Osteoblast (primary cell): Measurements from ENCODE around the gene DGKZ. TPM values are rescaled to one million over a fixed set of nuclear protein-coding genes. Genes with fewer than 3 reads are reported as not detected.

Source experiments
- DNase-seq: peaks from one replicate; pipeline ENCODE4 v3.0.0; 2011; ENCODE audit warnings: low spot score, mixed read lengths; ENCODE audit not compliant: insufficient read length; ENCODE audit errors: missing footprints
- H2AFZ ChIP-seq: 2 replicates; pipeline ENCODE4 v1.6.0; 2011; ENCODE audit warnings: mild to moderate bottlenecking, low read length
- H3K27ac ChIP-seq: 2 replicates; pipeline ENCODE4 v1.5.1; 2011; ENCODE audit warnings: mild to moderate bottlenecking, low read depth, low read length, moderate library complexity
- H3K27me3 ChIP-seq: 2 replicates; pipeline ENCODE4 v1.6.0; 2012; ENCODE audit warnings: mild to moderate bottlenecking, control low read depth, inconsistent platforms, low read length, moderate library complexity; ENCODE audit not compliant: insufficient read depth
- H3K36me3 ChIP-seq: 2 replicates; pipeline ENCODE4 v1.5.1; 2011; ENCODE audit warnings: mild to moderate bottlenecking, low read length, control low read depth, moderate library complexity; ENCODE audit not compliant: insufficient read depth
- H3K4me1 ChIP-seq: 2 replicates; pipeline ENCODE4 v1.5.1; 2011; ENCODE audit warnings: mild to moderate bottlenecking, low read length, control low read depth, moderate library complexity; ENCODE audit not compliant: insufficient read depth
- H3K4me2 ChIP-seq: 2 replicates; pipeline ENCODE4 v1.6.0; 2011; ENCODE audit warnings: mild to moderate bottlenecking, low read length; ENCODE audit not compliant: insufficient read depth
- H3K4me3 ChIP-seq: fragments of 200-600 bp; sonication (generic); 3 replicates; pipeline ENCODE4 v1.5.1; 2012; ENCODE audit warnings: mild to moderate bottlenecking, low read length, inconsistent platforms; ENCODE audit not compliant: insufficient read depth
- H3K79me2 ChIP-seq: 2 replicates; pipeline ENCODE4 v1.6.0; 2012; ENCODE audit warnings: mild to moderate bottlenecking, low read length, control low read depth, inconsistent platforms; ENCODE audit not compliant: insufficient read depth
- H3K9me3 ChIP-seq: 2 replicates; pipeline ENCODE4 v1.5.1; 2011; ENCODE audit warnings: low read depth, low read length, control low read depth
- H4K20me1 ChIP-seq: 2 replicates; pipeline ENCODE4 v1.6.0; 2012; ENCODE audit warnings: mild to moderate bottlenecking, low read length, control low read depth; ENCODE audit not compliant: insufficient read depth
- total RNA-seq: library from RNA; depleted of rRNA; stranded (reverse); fragments of >200 nt; gene quantifications from 2 replicates; pipeline ENCODE4 v1.2.3, GENCODE V29; 2012
- TF ChIP-seq, protein P1 (sequence below): IDR thresholded peaks from 2 replicates; pipeline ENCODE4 v1.5.1; 2011; ENCODE audit warnings: mild to moderate bottlenecking, low read depth, low read length, moderate library complexity; ENCODE audit errors: extremely low read depth

DGKZ gene
- total RNA-seq, 1 donor, result 52.5 TPM

DNA sequence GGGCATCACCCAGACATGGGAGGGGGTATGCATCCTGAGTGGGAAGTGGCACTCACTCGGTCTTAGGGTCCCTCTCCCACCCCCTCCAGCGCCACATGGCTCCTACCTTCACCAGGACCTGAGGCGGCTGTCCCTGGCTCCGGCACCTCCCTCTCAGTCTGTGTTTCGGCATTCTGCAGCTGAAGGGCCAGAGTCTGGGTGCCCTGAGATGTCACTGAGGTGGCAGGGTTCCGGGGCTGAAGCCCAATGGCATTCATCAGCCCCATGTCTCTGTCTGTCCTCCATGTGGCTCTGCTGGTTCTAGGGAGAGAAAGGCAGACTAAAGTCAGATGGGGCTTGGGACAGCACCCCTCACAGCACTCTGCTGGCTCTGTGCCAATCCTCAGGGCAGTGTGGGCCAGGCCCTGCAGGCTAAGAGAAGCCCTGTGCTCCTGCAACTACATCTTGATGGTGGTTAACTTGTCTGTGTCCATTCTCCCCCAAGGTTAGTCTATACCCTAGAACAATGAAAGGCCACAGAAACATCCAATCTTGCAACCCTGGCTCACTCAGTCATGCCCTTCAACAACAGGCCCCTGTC is 61.2 kb downstream of the DGKZ start:
- H2AFZ ChIP-seq, result no peak overlapping the region
- H4K20me1 ChIP-seq, result peaks cover 10% of the 10 kb centered on the region
- TF ChIP-seq, protein P1, sequence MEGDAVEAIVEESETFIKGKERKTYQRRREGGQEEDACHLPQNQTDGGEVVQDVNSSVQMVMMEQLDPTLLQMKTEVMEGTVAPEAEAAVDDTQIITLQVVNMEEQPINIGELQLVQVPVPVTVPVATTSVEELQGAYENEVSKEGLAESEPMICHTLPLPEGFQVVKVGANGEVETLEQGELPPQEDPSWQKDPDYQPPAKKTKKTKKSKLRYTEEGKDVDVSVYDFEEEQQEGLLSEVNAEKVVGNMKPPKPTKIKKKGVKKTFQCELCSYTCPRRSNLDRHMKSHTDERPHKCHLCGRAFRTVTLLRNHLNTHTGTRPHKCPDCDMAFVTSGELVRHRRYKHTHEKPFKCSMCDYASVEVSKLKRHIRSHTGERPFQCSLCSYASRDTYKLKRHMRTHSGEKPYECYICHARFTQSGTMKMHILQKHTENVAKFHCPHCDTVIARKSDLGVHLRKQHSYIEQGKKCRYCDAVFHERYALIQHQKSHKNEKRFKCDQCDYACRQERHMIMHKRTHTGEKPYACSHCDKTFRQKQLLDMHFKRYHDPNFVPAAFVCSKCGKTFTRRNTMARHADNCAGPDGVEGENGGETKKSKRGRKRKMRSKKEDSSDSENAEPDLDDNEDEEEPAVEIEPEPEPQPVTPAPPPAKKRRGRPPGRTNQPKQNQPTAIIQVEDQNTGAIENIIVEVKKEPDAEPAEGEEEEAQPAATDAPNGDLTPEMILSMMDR, result no peak
- H3K4me2 ChIP-seq, result no peak overlapping the region
- no peak overlapping the region for H3K4me3 ChIP-seq
- H3K27me3 ChIP-seq, result no peaks in the 10 kb centered on the region
- no peaks in the 10 kb centered on the region for H3K79me2 ChIP-seq
- peaks cover 17% of the 10 kb centered on the region for H3K36me3 ChIP-seq
- DNase-seq, result peak; percentile 38
- H3K9me3 ChIP-seq, result no peaks in the 10 kb centered on the region
- H3K27ac ChIP-seq, result no peak overlapping the region
- H3K4me1 ChIP-seq, result peaks cover 5% of the 10 kb centered on the region

GRCh38 chr11:46410021-46410420 is 62.8 kb downstream of the DGKZ start:
- Histone ChIP-seq H3K36me3 (peaks cover 22% of the 10 kb centered on the region), H3K4me2 (no peak overlapping the region), H3K9me3 (no peaks in the 10 kb centered on the region), H4K20me1 (peaks cover 5% of the 10 kb centered on the region), H2AFZ (no peak overlapping the region), H3K27ac (no peak overlapping the region), H3K27me3 (no peaks in the 10 kb centered on the region), H3K4me3 (no peak overlapping the region), H3K79me2 (no peaks in the 10 kb centered on the region), H3K4me1 (peaks cover under 1% of the 10 kb centered on the region)
- TF ChIP-seq, protein P1, result peak; percentile 29
- DNase-seq, result peak; percentile 58

- H3K9me3 ChIP-seq, result no peaks in the 10 kb centered on the region
- H4K20me1 ChIP-seq, result peaks cover 3% of the 10 kb centered on the region
- H3K27me3 ChIP-seq, result no peaks in the 10 kb centered on the region
- no peak overlapping the region for H2AFZ ChIP-seq
- H3K27ac ChIP-seq, result no peak overlapping the region
- TF ChIP-seq, protein P1, result no peak
- peaks cover 18% of the 10 kb centered on the region for H3K36me3 ChIP-seq
- no peak overlapping the region for H3K4me2 ChIP-seq
- H3K79me2 ChIP-seq, result no peaks in the 10 kb centered on the region
- H3K4me3 ChIP-seq, result no peak overlapping the region
- DNase-seq, result no peak
- H3K4me1 ChIP-seq, result no peaks in the 10 kb centered on the region
Observed at GRCh38 chr11:46413760-46414465, 66.7 kb downstream of the DGKZ start.

GRCh38 chr11:46414466-46414796 is 67.2 kb downstream of the DGKZ start:
- TF ChIP-seq, protein P1, result no peak
- Histone ChIP-seq H3K36me3 (peaks cover 17% of the 10 kb centered on the region), H4K20me1 (peaks cover 3% of the 10 kb centered on the region), H3K4me1 (no peaks in the 10 kb centered on the region), H3K27me3 (no peaks in the 10 kb centered on the region), H3K4me3 (no peak overlapping the region), H3K4me2 (no peak overlapping the region), H3K9me3 (no peaks in the 10 kb centered on the region), H3K27ac (no peak overlapping the region), H3K79me2 (no peaks in the 10 kb centered on the region), H2AFZ (no peak overlapping the region)
- no peak for DNase-seq
